K562 (cell line): ENCODE measurements around the gene PRAME. TPM values are rescaled to one million over a fixed set of nuclear protein-coding genes. Genes with fewer than 3 reads are reported as not detected.

ENCODE experiments used
- BCOR ChIP-seq: fragments of 450-650 bp; IDR thresholded peaks from 2 replicates; pipeline ENCODE4 v1.6.1; 2016
- COPS2 ChIP-seq: fragments of 450-650 bp; conservative IDR thresholded peaks from 2 replicates; pipeline ENCODE4 v1.6.1; 2016; ENCODE audit warnings: mild to moderate bottlenecking, moderate library complexity
- CREB1 ChIP-seq, 2 experiments: sonication (generic) in 1 of 2; formaldehyde crosslinking in 1 of 2; IDR thresholded peaks; 2 replicates each; pipeline versions ENCODE4 v1.6.1 to v1.8.0; 2012 to 2022; ENCODE audit warnings: inconsistent platforms in 1 of 2, mild to moderate bottlenecking in 1 of 2, missing genetic modification reagents in 1 of 2, moderate library complexity in 1 of 2
- KAT7 ChIP-seq: sonication (generic); formaldehyde crosslinking; IDR thresholded peaks from 2 replicates; pipeline ENCODE4 v1.8.0; 2022; ENCODE audit warnings: missing genetic modification reagents, mild to moderate bottlenecking, borderline replicate concordance
- LARP7 ChIP-seq: fragments of 450-650 bp; IDR thresholded peaks from 2 replicates; pipeline ENCODE4 v1.6.1; 2016
- NRF1 ChIP-seq, 2 experiments: fragments of 450-650 bp; IDR thresholded peaks in 1 of 2; conservative IDR thresholded peaks in 1 of 2; 2 replicates each; pipeline ENCODE4 v1.6.1; 2014; ENCODE audit warnings: mild to moderate bottlenecking in 2 of 2
- NUFIP1 ChIP-seq: fragments of 450-650 bp; IDR thresholded peaks from 2 replicates; pipeline ENCODE4 v1.6.1; 2018; ENCODE audit not compliant: partially characterized antibody
- ZNF764 ChIP-seq: fragments of 250-450 bp; sonication (Bioruptor Pico); IDR thresholded peaks from 2 replicates; pipeline ENCODE4 v1.4.0; 2020; ENCODE audit warnings: low read depth, mild to moderate bottlenecking, moderate library complexity
- polyA plus RNA-seq, 8 experiments: library from polyadenylated mRNA; depleted of rRNA in 4 of 8; stranded (reverse) in 5 of 8; unstranded in 3 of 8; fragments of >200 nt; fragmentation: Nextera tagmentation in 2 of 8; fragmentation: Illumina TruSeq in 1 of 8; extraction: Ambion mirVana in 2 of 8; extraction: Trizol in 1 of 8; gene quantifications; 2 replicates each; pipeline versions ENCODE4 v1.2.1 to v1.2.3, GENCODE V29; 2011 to 2014; ENCODE audit warnings: inconsistent platforms in 1 of 8, missing spikeins in 1 of 8
- total RNA-seq, 7 experiments: library from RNA; depleted of rRNA in 6 of 7; stranded (reverse); fragments of >200 nt in 6 of 7; fragmentation: Illumina TruSeq in 2 of 7; extraction: Trizol in 2 of 7; gene quantifications; 2 replicates each; pipeline versions ENCODE4 v1.2.1 to v1.2.3, GENCODE V29; 2011 to 2021; ENCODE audit warnings: low replicate concordance in 1 of 7
- TF ChIP-seq, protein P1 (sequence below): sonication (generic); formaldehyde crosslinking; IDR thresholded peaks from 2 replicates; pipeline ENCODE4 v1.8.1; 2023; ENCODE audit warnings: missing genetic modification reagents, mild to moderate bottlenecking, borderline replicate concordance
- TF ChIP-seq, protein P2 (sequence below): fragments of 250-450 bp; sonication (Bioruptor Pico); IDR thresholded peaks from 2 replicates; pipeline ENCODE4 v1.8.0; 2022; ENCODE audit warnings: inconsistent platforms, mild to moderate bottlenecking, moderate library complexity, borderline replicate concordance
- TF ChIP-seq, protein P3 (sequence below): sonication (generic); formaldehyde crosslinking; IDR thresholded peaks from 2 replicates; pipeline ENCODE4 v1.8.0; 2023; ENCODE audit warnings: mild to moderate bottlenecking, missing genetic modification reagents
- TF ChIP-seq, protein P4 (sequence below): sonication (generic); formaldehyde crosslinking; IDR thresholded peaks from 2 replicates; pipeline ENCODE4 v1.8.1; 2022; ENCODE audit warnings: missing genetic modification reagents
- TF ChIP-seq, protein P5 (sequence below): sonication (generic); formaldehyde crosslinking; IDR thresholded peaks from 2 replicates; pipeline ENCODE4 v1.8.1; 2023; ENCODE audit warnings: mild to moderate bottlenecking, missing genetic modification reagents

The PRAME gene
- total and polyA plus RNA-seq, 9 of the 15 experiments (the other 6 are each of a cell fraction or from before 2014, with no cell fraction given): 662 to 2,141 (median 1,142) TPM

DNA sequence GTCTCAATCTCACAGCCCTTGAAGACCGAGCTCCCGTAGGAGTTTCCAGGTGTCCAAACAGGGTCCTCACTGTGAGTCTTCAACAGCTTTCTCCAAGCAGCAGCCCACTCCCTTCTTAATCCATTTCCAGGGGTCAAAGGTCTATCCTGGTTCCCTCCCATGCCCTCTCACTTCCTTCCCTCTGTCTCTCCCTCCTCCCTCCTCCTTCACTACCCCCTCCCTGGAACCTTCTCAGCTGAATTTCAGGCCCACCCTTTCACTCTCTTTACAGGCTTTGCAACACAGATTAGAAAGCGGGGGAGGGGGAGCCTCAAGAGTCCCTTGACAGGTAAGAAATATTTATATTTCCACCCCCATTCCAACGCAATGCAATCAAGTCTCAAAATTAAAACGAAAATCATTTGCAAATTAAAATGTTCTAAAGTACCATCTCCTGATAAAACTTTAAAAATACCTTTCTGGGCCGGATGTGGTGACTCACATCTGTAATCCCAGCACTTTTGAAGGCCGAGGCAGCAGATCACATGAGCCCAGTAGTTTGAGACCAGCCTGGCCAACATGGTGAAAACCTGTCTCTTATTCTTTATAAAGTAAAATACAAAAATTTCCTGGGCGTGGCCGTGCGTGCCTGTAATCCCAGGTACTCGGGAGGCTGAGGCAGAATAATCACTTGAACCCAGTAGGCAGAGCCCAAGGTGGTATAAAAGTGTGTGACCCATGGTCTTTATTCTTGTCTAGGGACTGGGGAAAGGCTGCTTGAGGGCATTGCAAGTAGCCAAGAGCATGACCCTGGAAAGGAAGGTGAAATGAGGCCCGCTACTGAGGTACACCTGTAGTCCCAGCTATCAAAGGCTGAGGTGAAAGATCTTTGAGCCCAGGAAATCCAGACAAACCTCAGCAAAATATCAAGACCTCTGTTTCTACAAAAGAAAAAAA is 38.1 kb downstream of the PRAME start (continued):
- TF ChIP-seq, protein P1, sequence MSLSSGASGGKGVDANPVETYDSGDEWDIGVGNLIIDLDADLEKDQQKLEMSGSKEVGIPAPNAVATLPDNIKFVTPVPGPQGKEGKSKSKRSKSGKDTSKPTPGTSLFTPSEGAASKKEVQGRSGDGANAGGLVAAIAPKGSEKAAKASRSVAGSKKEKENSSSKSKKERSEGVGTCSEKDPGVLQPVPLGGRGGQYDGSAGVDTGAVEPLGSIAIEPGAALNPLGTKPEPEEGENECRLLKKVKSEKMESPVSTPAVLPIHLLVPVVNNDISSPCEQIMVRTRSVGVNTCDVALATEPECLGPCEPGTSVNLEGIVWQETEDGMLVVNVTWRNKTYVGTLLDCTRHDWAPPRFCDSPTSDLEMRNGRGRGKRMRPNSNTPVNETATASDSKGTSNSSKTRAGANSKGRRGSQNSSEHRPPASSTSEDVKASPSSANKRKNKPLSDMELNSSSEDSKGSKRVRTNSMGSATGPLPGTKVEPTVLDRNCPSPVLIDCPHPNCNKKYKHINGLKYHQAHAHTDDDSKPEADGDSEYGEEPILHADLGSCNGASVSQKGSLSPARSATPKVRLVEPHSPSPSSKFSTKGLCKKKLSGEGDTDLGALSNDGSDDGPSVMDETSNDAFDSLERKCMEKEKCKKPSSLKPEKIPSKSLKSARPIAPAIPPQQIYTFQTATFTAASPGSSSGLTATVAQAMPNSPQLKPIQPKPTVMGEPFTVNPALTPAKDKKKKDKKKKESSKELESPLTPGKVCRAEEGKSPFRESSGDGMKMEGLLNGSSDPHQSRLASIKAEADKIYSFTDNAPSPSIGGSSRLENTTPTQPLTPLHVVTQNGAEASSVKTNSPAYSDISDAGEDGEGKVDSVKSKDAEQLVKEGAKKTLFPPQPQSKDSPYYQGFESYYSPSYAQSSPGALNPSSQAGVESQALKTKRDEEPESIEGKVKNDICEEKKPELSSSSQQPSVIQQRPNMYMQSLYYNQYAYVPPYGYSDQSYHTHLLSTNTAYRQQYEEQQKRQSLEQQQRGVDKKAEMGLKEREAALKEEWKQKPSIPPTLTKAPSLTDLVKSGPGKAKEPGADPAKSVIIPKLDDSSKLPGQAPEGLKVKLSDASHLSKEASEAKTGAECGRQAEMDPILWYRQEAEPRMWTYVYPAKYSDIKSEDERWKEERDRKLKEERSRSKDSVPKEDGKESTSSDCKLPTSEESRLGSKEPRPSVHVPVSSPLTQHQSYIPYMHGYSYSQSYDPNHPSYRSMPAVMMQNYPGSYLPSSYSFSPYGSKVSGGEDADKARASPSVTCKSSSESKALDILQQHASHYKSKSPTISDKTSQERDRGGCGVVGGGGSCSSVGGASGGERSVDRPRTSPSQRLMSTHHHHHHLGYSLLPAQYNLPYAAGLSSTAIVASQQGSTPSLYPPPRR (CRISPR knock-in tag): peak; percentile 89
- TF ChIP-seq NRF1 (conservative IDR thresholded peaks at IDR 0.05 in 1 of 2, IDR thresholded peaks at IDR 0.05 in 1 of 2) (no peak), COPS2 (no peak), CREB1 (IDR thresholded peaks at IDR 0.05) (no peak), CREB1 (CRISPR knock-in tag; IDR thresholded peaks at IDR 0.05) (peak; percentile 51; the same call in 1 of the 2 replicates), LARP7 (no peak), NUFIP1 (no peak), ZNF764 (CRISPR knock-in tag) (no peak), KAT7 (CRISPR knock-in tag) (peak; percentile 98), BCOR (no peak)
- TF ChIP-seq, protein P2, sequence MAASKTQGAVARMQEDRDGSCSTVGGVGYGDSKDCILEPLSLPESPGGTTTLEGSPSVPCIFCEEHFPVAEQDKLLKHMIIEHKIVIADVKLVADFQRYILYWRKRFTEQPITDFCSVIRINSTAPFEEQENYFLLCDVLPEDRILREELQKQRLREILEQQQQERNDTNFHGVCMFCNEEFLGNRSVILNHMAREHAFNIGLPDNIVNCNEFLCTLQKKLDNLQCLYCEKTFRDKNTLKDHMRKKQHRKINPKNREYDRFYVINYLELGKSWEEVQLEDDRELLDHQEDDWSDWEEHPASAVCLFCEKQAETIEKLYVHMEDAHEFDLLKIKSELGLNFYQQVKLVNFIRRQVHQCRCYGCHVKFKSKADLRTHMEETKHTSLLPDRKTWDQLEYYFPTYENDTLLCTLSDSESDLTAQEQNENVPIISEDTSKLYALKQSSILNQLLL (CRISPR knock-in tag): no peak
- TF ChIP-seq, protein P3, sequence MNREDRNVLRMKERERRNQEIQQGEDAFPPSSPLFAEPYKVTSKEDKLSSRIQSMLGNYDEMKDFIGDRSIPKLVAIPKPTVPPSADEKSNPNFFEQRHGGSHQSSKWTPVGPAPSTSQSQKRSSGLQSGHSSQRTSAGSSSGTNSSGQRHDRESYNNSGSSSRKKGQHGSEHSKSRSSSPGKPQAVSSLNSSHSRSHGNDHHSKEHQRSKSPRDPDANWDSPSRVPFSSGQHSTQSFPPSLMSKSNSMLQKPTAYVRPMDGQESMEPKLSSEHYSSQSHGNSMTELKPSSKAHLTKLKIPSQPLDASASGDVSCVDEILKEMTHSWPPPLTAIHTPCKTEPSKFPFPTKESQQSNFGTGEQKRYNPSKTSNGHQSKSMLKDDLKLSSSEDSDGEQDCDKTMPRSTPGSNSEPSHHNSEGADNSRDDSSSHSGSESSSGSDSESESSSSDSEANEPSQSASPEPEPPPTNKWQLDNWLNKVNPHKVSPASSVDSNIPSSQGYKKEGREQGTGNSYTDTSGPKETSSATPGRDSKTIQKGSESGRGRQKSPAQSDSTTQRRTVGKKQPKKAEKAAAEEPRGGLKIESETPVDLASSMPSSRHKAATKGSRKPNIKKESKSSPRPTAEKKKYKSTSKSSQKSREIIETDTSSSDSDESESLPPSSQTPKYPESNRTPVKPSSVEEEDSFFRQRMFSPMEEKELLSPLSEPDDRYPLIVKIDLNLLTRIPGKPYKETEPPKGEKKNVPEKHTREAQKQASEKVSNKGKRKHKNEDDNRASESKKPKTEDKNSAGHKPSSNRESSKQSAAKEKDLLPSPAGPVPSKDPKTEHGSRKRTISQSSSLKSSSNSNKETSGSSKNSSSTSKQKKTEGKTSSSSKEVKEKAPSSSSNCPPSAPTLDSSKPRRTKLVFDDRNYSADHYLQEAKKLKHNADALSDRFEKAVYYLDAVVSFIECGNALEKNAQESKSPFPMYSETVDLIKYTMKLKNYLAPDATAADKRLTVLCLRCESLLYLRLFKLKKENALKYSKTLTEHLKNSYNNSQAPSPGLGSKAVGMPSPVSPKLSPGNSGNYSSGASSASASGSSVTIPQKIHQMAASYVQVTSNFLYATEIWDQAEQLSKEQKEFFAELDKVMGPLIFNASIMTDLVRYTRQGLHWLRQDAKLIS (CRISPR knock-in tag): peak; percentile 83; the same call in 1 of the 2 replicates
- TF ChIP-seq, protein P4, sequence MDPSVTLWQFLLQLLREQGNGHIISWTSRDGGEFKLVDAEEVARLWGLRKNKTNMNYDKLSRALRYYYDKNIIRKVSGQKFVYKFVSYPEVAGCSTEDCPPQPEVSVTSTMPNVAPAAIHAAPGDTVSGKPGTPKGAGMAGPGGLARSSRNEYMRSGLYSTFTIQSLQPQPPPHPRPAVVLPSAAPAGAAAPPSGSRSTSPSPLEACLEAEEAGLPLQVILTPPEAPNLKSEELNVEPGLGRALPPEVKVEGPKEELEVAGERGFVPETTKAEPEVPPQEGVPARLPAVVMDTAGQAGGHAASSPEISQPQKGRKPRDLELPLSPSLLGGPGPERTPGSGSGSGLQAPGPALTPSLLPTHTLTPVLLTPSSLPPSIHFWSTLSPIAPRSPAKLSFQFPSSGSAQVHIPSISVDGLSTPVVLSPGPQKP (CRISPR knock-in tag): no peak
- TF ChIP-seq, protein P5, sequence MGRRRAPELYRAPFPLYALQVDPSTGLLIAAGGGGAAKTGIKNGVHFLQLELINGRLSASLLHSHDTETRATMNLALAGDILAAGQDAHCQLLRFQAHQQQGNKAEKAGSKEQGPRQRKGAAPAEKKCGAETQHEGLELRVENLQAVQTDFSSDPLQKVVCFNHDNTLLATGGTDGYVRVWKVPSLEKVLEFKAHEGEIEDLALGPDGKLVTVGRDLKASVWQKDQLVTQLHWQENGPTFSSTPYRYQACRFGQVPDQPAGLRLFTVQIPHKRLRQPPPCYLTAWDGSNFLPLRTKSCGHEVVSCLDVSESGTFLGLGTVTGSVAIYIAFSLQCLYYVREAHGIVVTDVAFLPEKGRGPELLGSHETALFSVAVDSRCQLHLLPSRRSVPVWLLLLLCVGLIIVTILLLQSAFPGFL (CRISPR knock-in tag): no peak; the same call in 1 of the 2 replicates
